NCI-H510A treated with DMSO at 0.1 percent for 48 hours (cell line): ENCODE data around the gene NR4A3.
"Not testable (repeated sequence)": the region's sequence is repeated elsewhere in the genome, so short reads cannot be mapped to it uniquely, and the experiment has no call there.

Experiments used
- DNase-seq: peaks from one replicate; lab custom pipeline; 2025; lab: John Stamatoyannopoulos, UW

Gene NR4A3

DNA sequence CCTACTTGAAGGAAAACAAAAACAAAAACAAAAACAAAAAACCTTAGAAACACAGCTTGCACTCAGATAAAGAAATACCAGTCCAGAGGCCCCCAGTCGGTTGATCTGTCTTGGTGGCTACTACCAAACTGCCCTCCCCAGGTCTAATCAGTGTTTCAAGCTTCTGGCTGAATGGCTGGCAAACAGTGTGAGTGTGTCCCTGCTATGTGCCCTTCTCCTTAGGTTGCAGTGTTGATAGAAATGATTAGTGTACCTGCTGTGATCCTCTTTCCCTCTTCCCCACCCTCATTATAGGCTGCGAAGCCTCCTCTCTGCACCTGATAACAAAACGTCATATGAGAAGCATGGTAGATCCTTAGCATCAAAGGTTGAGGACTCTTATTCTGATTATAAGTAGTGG lies 12.8 kb downstream of the NR4A3 start:
- DNase-seq: no peak

DNA sequence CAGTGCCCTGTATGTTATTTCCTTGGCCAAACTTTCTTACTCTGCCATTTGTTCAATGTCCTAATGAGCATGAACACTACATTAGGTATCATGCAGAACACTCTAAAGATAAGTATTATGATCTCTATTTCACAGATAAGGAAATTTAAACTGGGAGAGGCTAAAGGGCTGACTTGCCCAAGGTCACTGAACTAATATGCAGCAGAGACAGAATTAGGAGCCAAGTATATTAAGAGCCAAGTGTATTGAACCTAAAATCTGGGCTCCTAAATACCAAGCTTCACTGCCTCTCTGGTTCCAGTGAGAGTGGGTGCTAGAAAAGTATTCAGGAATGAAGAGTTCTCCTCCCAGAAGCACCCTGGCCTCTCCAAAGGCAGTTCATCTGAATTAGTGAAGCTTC lies 13.5 kb downstream of the NR4A3 start:
- no peak for DNase-seq

DNA sequence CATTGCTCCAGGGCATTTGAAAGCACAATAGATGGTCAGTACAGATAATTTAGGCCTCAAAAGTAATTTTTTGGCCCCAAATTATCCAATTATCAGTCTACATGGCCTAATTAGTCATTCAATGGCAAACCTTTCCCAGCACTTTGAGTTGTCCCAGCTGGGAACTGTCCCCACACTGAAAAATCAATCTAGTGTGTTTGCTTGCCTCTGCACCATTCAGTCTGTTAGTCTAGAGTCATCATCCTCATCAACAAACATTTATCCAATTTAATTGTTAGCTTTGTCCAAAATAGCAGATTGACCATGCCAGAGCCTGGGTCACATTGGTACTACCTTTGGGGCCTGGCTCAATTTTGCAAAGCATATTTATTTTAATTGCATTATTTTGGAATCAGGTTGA lies 13.9 kb downstream of the NR4A3 start:
- no peak for DNase-seq

GRCh38 chr9:99840072-99840471 lies 18.4 kb downstream of the NR4A3 start:
- no peak for DNase-seq

DNA sequence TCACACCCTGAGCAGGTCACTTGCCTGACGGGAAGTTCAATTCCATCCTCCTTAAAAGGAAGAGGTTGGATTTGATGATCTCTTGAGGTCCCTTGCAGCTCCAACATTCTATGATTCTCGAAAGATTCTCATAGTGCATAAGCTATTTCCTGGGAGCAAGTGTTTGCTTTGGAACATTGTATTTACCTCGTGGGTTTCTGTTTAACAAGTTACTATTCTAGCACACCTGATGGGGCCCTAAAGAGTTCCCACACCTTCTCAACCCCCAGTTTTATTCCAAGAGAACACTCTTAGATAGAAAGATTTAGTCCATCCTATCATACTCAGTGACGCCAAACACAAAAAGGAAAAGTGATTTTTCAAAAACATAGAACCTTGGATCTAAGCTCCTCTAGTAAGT lies 23.4 kb downstream of the NR4A3 start:
- no peak for DNase-seq

GRCh38 chr9:99848447-99848846 lies 26.8 kb downstream of the NR4A3 start:
- no peak for DNase-seq

DNA sequence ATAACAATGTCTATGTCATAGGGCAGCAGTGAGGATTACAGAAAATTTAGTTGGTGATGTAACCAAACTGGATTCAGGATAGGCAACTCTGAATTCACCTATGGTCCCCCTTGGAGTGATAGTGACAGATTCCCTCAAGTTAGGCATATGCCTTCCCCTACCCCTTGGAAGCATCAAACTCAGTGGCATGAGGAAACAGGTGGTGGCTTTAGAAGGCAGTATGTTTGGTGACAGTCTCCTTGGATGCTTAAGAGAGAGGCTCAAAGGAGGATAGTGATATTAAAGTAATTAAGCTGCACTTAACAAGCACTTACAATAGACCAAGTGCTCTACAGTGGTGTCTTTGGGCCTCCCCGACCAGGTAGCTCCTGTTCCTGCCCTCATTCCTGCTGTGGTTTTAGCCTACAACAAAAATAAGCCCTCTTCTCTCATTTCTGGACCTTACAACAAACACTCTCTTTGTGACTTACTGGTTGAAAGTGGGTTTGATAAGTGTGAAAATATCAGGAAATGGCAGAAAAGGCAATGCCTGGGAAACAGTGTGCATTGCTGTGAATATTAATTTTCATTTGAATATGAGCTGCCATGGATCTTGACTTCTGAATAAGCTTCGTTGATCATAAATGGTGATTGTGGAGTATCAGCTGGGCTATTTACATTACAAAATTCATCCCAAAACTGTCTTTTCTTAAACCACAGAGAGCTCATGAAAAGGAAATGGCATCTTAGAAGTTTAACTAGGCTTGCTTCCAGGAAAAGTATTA lies 29.2 kb downstream of the NR4A3 start:
- no peak for DNase-seq

GRCh38 chr9:99851500-99851822 lies 29.8 kb downstream of the NR4A3 start:
- no peak for DNase-seq

GRCh38 chr9:99852617-99853016 lies 30.9 kb downstream of the NR4A3 start:
- DNase-seq: no peak

DNA sequence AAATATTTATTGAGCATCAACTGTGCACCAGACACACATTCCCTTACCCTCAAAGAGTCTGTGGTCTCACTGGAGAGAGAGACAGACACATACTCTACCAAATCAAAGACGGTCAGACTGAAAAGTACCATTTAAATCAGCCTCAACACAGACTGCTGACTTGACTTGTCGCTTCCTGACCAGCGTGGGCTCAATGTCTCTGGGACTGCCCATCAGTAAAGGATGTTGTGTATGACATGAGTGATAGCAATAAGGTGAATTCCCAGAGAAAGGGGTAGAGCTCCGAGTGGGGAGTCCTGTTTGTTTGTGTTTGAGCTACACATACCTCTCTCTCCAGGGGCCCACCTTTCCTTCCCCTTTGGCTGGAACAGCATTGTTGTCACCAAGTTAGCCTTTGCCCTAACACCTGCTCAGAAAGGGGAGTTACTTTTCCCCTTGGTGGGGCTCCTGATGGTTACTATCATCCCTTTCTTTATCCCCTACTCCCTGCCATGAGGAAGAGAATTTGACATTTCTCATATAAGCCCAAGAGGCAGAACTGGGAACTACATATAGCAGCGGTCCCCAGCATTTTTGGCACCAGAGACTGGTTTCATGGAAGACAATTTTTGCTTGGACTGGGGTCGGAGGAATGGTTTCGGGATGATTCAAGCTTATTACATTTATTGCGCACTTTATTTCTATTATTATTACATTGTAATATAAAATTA lies 33.9 kb downstream of the NR4A3 start:
- no peak for DNase-seq

DNA sequence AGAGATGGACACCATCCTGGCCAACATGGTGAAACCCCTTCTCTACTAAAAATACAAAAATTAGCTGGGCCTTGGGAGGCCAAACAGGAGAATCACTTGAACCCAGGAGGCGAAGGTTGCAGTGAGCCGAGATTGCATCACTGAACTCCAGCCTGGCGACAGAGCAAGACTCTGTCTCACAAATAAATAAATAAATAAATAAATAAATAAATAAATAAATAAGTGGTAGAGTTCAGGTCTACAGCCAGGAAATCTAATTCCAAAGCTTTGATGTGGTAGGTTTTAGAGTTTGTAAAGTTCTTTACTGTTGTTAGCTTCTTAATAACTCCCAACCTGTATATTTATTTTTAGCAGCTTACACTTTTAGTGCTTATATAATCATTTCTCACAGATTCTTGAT lies 35.9 kb downstream of the NR4A3 start:
- not testable (repeated sequence) for DNase-seq

GRCh38 chr9:99858087-99858486 lies 36.4 kb downstream of the NR4A3 start:
- DNase-seq: no peak

DNA sequence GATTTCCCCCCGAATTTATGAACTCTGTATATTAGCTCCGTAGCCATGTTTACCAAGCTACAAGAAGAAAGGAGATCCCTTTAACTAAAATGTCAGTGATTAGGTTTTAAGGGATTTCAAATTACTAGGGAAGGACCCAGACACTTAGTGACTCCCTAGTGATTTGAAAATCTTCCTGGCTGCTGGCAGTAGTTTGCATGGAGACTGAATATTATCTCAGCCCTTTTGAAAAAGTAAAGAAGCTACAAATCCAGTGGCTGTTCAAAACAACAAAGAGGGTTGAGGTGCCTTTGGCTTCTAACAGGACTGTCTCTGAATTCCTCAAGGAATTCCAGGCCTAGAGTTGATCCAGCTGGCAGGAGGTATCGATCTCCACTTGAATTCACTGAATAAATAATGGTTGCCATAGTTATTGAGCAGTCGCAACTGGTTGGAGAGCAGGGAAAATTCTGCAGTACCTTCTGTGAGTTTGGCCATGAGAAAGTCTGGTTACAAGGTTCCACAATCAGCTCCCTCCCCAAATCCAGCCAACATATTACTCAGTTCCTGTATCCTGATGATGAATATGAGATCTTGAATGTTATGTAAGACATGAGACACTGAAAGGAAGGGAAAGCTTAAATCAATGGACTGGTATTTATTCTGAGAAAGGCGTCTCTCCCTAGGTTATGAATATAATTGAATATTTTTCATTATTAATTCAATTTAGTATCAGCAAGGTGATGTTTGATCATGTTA lies 37.7 kb downstream of the NR4A3 start:
- DNase-seq: no peak

DNA sequence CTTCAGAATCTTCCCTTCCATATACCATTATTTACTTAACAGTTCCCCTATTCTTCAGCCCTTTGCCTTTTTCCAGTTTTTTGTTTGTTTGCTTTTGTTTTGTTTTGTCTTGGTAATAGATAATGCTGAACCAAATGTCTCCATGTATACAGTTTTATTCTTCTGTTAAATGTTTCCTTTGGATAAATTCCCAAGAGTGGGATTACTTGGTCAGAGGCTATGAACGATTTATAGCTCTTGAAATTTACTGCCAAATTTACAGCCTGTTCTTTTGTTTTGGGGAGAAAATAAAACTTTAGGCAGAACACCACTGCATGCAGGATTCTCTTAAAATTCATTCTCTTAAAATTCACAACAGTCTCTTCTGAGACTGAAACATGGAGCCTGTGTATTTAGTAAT lies 38.6 kb downstream of the NR4A3 start:
- no peak for DNase-seq

- no peak for DNase-seq
Observed at GRCh38 chr9:99863955-99864354, 42.3 kb downstream of the NR4A3 start.

DNA sequence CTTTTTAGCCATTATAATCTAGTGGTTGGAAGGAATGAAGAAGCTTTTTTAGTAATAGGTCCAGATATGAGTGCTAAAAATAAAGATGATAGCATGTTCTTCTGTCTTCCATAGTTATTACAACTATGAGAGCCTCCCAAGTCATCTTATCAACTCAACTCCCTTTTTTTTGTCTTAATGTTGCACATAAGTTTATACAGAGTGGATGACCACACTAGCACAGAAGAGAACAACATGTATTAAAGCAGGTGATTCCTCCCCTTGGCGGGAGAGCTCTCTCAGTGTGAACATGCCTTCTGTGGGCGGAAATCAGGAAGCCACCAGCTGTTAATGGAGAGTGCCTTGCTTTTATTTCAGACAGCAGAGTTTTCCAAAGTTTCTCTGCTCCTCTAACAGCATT lies 44.7 kb downstream of the NR4A3 start:
- DNase-seq: no peak

- DNase-seq: peak; percentile 29
Observed at GRCh38 chr9:99867536-99867935, 45.9 kb downstream of the NR4A3 start.

DNA sequence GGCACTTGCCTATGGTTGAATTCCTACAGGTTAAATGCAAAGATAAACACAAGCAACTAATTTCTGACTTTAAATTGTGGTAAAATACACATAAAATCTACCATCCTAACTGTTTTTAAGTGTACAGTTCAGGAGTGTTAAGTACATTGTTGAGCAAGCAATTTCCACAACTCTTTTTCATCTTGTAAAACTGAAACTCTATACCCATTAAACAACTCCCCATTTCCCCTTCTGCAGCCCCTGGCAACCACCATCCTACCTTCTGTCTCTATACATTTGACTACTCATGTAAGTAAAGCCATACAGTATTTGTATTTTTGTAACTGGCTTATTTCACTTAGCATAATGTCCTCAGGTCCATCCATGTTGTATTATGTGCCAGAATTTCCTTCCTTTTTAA lies 46.3 kb downstream of the NR4A3 start:
- no peak for DNase-seq

GRCh38 chr9:99868845-99869244 lies 47.2 kb downstream of the NR4A3 start:
- DNase-seq: no peak

DNA sequence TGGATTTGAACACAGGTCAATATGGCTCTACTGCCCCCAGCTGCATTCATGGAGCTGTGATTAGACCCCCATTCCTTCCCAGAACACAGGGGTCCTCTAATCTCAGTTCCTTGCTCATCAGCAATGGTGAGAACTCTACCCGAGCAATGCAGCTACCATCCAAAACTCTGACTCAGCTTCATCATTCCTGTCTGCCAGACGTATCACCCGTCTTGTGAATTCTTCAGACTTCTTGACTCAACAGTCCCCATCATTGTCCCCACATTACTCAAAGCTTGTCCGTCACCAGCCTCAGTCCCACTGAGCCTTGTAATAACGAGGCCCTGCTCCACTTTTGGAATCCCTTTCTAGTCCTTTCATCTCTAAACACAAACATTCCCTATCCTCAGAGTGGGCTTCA lies 48.4 kb downstream of the NR4A3 start:
- no peak for DNase-seq

- no peak for DNase-seq
Observed at GRCh38 chr9:99873531-99873930, 51.8 kb downstream of the NR4A3 start.

GRCh38 chr9:99873943-99874584 lies 52.4 kb downstream of the NR4A3 start:
- no peak for DNase-seq

- DNase-seq: no peak
Observed at GRCh38 chr9:99876190-99876589, 54.5 kb downstream of the NR4A3 start.
